DND-41 (cell line): ENCODE data around the gene VEGFD.

ENCODE experiments used
- ATAC-seq: fragments of 200-7000 bp; cut with Tn5 transposase; 3 replicates; pipeline ENCODE4 v1.9.1; 2021; ENCODE audit warnings: low read depth; ENCODE audit not compliant: insufficient read depth
- DNase-seq: peaks from one replicate; pipeline ENCODE4 v3.0.0-alpha.2; 2020
- H2AFZ ChIP-seq: 2 replicates; pipeline ENCODE4 v1.6.0; 2012; ENCODE audit warnings: low read depth, low read length
- H3K27ac ChIP-seq: 2 replicates; pipeline ENCODE4 v1.5.1; 2012; ENCODE audit warnings: low read length, inconsistent platforms
- H3K27me3 ChIP-seq: fragments of 200-600 bp; sonication (generic); 2 replicates; pipeline ENCODE4 v1.6.0; 2012; ENCODE audit warnings: low read length, mild to moderate bottlenecking, inconsistent platforms; ENCODE audit not compliant: insufficient read depth, poor library complexity
- H3K36me3 ChIP-seq: 2 replicates; pipeline ENCODE4 v1.5.1; 2012; ENCODE audit warnings: low read length, inconsistent platforms; ENCODE audit not compliant: insufficient read depth
- H3K4me1 ChIP-seq: 2 replicates; pipeline ENCODE4 v1.5.1; 2012; ENCODE audit warnings: mild to moderate bottlenecking, low read length; ENCODE audit not compliant: insufficient read depth
- H3K4me2 ChIP-seq: 2 replicates; pipeline ENCODE4 v1.6.0; 2012; ENCODE audit warnings: mild to moderate bottlenecking, moderate library complexity, low read length, inconsistent platforms; ENCODE audit not compliant: insufficient read depth
- H3K4me3 ChIP-seq, 2 experiments: fragments of 200-600 bp in 1 of 2; shearing (Covaris generic) in 1 of 2; 2 replicates each; pipeline ENCODE4 v1.5.1; 2012 to 2016; ENCODE audit warnings: inconsistent platforms in 2 of 2, low read length in 2 of 2, mild to moderate bottlenecking in 2 of 2, low read depth in 1 of 2, moderate library complexity in 1 of 2
- H3K79me2 ChIP-seq: 2 replicates; pipeline ENCODE4 v1.6.0; 2012; ENCODE audit warnings: low read length, inconsistent platforms; ENCODE audit not compliant: insufficient read depth
- H3K9ac ChIP-seq: 2 replicates; pipeline ENCODE4 v1.6.0; 2012; ENCODE audit warnings: low read depth, mild to moderate bottlenecking, inconsistent platforms, low read length, moderate library complexity
- H3K9me3 ChIP-seq: 2 replicates; pipeline ENCODE4 v1.5.1; 2012; ENCODE audit warnings: low read length, moderate library complexity, mild to moderate bottlenecking, inconsistent platforms; ENCODE audit not compliant: insufficient read depth, severe bottlenecking
- H4K20me1 ChIP-seq: 2 replicates; pipeline ENCODE4 v1.6.0; 2012; ENCODE audit warnings: low read length; ENCODE audit not compliant: insufficient read depth
- CTCF ChIP-seq: IDR thresholded peaks from 2 replicates; pipeline ENCODE4 v1.5.1; 2012; ENCODE audit warnings: borderline replicate concordance, low read length, moderate library complexity, mild to moderate bottlenecking; ENCODE audit not compliant: poor library complexity, severe bottlenecking; ENCODE audit errors: extremely low read depth
- EZH2 ChIP-seq: IDR thresholded peaks from 3 replicates; pipeline ENCODE4 v1.6.1; 2012; ENCODE audit warnings: borderline replicate concordance, low read depth, mild to moderate bottlenecking, moderate library complexity, low read length, inconsistent platforms; ENCODE audit not compliant: severe bottlenecking

VEGFD gene

GRCh38 chrX:15382813-15383212 lies 1.4 kb downstream of the VEGFD start:
- DNase-seq (no peak), ATAC-seq (no peak)
- Histone ChIP-seq H3K4me2 (no peak overlapping the region), H4K20me1 (no peaks in the 10 kb centered on the region), H3K4me1 (no peaks in the 10 kb centered on the region), H3K9ac (no peak overlapping the region), H3K9me3 (no peaks in the 10 kb centered on the region), H3K27ac (no peak overlapping the region), H3K4me3 (no peak overlapping the region), H3K27me3 (no peaks in the 10 kb centered on the region), H3K36me3 (no peaks in the 10 kb centered on the region), H3K79me2 (no peaks in the 10 kb centered on the region), H2AFZ (no peak overlapping the region)
- TF ChIP-seq EZH2 (no peak), CTCF (no peak)

DNA sequence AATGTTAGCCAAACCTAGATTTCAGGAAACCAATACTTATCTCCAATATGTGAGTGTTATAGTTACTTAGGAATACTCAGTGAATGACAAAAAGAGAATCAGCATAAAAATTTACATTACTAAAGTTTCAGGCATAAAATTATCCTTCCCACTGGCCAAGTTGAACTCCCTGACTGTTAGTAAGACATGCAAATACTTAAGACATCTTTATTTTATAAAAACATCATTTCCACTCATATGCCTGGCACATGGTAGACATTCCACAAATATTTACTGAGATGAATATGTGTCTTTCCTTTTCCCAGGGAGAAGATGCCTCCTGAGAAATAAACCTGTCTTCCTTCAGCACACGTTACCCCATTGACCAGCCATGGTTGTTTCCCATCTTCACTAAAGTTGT lies 7.3 kb downstream of the VEGFD start:
- no peak overlapping the region for H3K4me3 ChIP-seq
- no peaks in the 10 kb centered on the region for H3K79me2 ChIP-seq
- H3K4me1 ChIP-seq = no peaks in the 10 kb centered on the region
- no peaks in the 10 kb centered on the region for H3K36me3 ChIP-seq
- H4K20me1 ChIP-seq = no peaks in the 10 kb centered on the region
- no peak overlapping the region for H3K4me2 ChIP-seq
- TF ChIP-seq CTCF (no peak), EZH2 (no peak)
- H3K27ac ChIP-seq = no peak overlapping the region
- no peak for DNase-seq
- no peaks in the 10 kb centered on the region for H3K9me3 ChIP-seq
- H3K27me3 ChIP-seq = no peaks in the 10 kb centered on the region
- no peak overlapping the region for H2AFZ ChIP-seq
- no peak overlapping the region for H3K9ac ChIP-seq
- no peak for ATAC-seq

- Histone ChIP-seq H3K27ac (no peak overlapping the region), H3K4me3 (no peak overlapping the region), H3K4me2 (no peak overlapping the region), H3K4me1 (no peaks in the 10 kb centered on the region), H3K9ac (no peak overlapping the region), H3K27me3 (no peaks in the 10 kb centered on the region), H3K9me3 (no peaks in the 10 kb centered on the region), H2AFZ (no peak overlapping the region), H4K20me1 (no peaks in the 10 kb centered on the region), H3K79me2 (no peaks in the 10 kb centered on the region), H3K36me3 (no peaks in the 10 kb centered on the region)
- TF ChIP-seq EZH2 = no peak
- no peak for TF ChIP-seq CTCF
- DNase-seq (no peak), ATAC-seq (no peak)
Measured at GRCh38 chrX:15373976-15374375, 10.2 kb downstream of the VEGFD start.
